H9 (cell line): ENCODE data around the gene NFE2. TPM values are rescaled to one million over a fixed set of nuclear protein-coding genes. Genes with fewer than 3 reads are reported as not detected.
A peak's percentile ranks its signal among the peaks of the same experiment; 100 is the strongest.

ENCODE experiments used
- DNase-seq: peaks from one replicate; pipeline ENCODE4 v3.0.0-alpha.2; 2017
- H2AFZ ChIP-seq: one replicate; pipeline ENCODE4 v1.6.1; 2013; ENCODE audit warnings: mild to moderate bottlenecking, low read length, control low read depth, moderate library complexity
- H2AK5ac ChIP-seq: 2 replicates; pipeline ENCODE4 v1.6.1; 2013; ENCODE audit warnings: low read length, control low read depth, mixed read lengths; ENCODE audit not compliant: insufficient read length
- H2BK120ac ChIP-seq: one replicate; pipeline ENCODE4 v1.6.1; 2013; ENCODE audit warnings: low read depth, mild to moderate bottlenecking, low read length, control low read depth, inconsistent platforms; ENCODE audit not compliant: poor library complexity, severe bottlenecking
- H2BK12ac ChIP-seq: 2 replicates; pipeline ENCODE4 v1.6.1; 2013; ENCODE audit warnings: low read length, control low read depth, mixed read lengths, low read depth; ENCODE audit not compliant: insufficient read length
- H2BK15ac ChIP-seq: 2 replicates; pipeline ENCODE4 v1.6.1; 2013; ENCODE audit warnings: low read depth, low read length, control low read depth
- H2BK20ac ChIP-seq: one replicate; pipeline ENCODE4 v1.6.1; 2013; ENCODE audit warnings: low read depth, mild to moderate bottlenecking, low read length, control low read depth, inconsistent platforms; ENCODE audit not compliant: poor library complexity, severe bottlenecking
- H2BK5ac ChIP-seq: 2 replicates; pipeline ENCODE4 v1.6.1; 2013; ENCODE audit warnings: low read length, control low read depth, mixed read lengths; ENCODE audit not compliant: insufficient read length
- H3K14ac ChIP-seq: 2 replicates; pipeline ENCODE4 v1.6.1; 2013; ENCODE audit warnings: low read length, control low read depth; ENCODE audit not compliant: insufficient read depth
- H3K18ac ChIP-seq: 2 replicates; pipeline ENCODE4 v1.6.1; 2013; ENCODE audit warnings: low read depth, mild to moderate bottlenecking, mixed read lengths, low read length, control low read depth; ENCODE audit not compliant: insufficient read length
- H3K23ac ChIP-seq: 2 replicates; pipeline ENCODE4 v1.6.1; 2013; ENCODE audit warnings: low read length, control low read depth, mixed read lengths, low read depth; ENCODE audit not compliant: insufficient read length
- H3K23me2 ChIP-seq: 2 replicates; pipeline ENCODE4 v1.6.1; 2013; ENCODE audit warnings: low read depth, mild to moderate bottlenecking, mixed read lengths, low read length, control low read depth; ENCODE audit not compliant: insufficient read length, poor library complexity, severe bottlenecking
- H3K27ac ChIP-seq: 2 replicates; pipeline ENCODE4 v1.5.1; 2013; ENCODE audit warnings: low read length, control low read depth, mixed read lengths, low read depth; ENCODE audit not compliant: insufficient read length
- H3K27me3 ChIP-seq: 2 replicates; pipeline ENCODE4 v1.6.1; 2013; ENCODE audit warnings: low read length, control low read depth, inconsistent platforms; ENCODE audit not compliant: insufficient read depth
- H3K4ac ChIP-seq: 2 replicates; pipeline ENCODE4 v1.6.1; 2013; ENCODE audit warnings: low read depth, mild to moderate bottlenecking, control low read depth, inconsistent platforms, low read length, moderate library complexity
- H3K4me1 ChIP-seq: 2 replicates; pipeline ENCODE4 v1.6.1; 2013; ENCODE audit warnings: low read length, control low read depth, inconsistent platforms; ENCODE audit not compliant: insufficient read depth
- H3K4me2 ChIP-seq: 2 replicates; pipeline ENCODE4 v1.6.1; 2013; ENCODE audit warnings: low read length, control low read depth, mixed read lengths; ENCODE audit not compliant: insufficient read length, insufficient read depth
- H3K56ac ChIP-seq: 2 replicates; pipeline ENCODE4 v1.6.1; 2013; ENCODE audit warnings: low read depth, mild to moderate bottlenecking, mixed read lengths, low read length, control low read depth; ENCODE audit not compliant: insufficient read length
- H3K79me1 ChIP-seq: 2 replicates; pipeline ENCODE4 v1.6.1; 2013; ENCODE audit warnings: low read depth, mild to moderate bottlenecking, moderate library complexity, low read length, control low read depth, inconsistent platforms; ENCODE audit not compliant: insufficient read depth, poor library complexity, severe bottlenecking
- H3K79me2 ChIP-seq: 2 replicates; pipeline ENCODE4 v1.6.1; 2013; ENCODE audit warnings: low read length, control low read depth, inconsistent platforms; ENCODE audit not compliant: insufficient read depth
- H3K9ac ChIP-seq: 2 replicates; pipeline ENCODE4 v1.6.1; 2013; ENCODE audit warnings: low read length, control low read depth, mixed read lengths; ENCODE audit not compliant: insufficient read length; ENCODE audit errors: extremely low read depth
- H3K9me3 ChIP-seq: one replicate; pipeline ENCODE4 v1.6.1; 2013; ENCODE audit warnings: low read depth, low read length, inconsistent platforms; ENCODE audit not compliant: control insufficient read depth
- H3T11ph ChIP-seq: one replicate; pipeline ENCODE4 v1.6.1; 2013; ENCODE audit warnings: mild to moderate bottlenecking, low read length, control low read depth, inconsistent platforms
- H4K20me1 ChIP-seq: one replicate; pipeline ENCODE4 v1.6.1; 2013; ENCODE audit not compliant: control insufficient read depth, insufficient read length, insufficient read depth
- H4K5ac ChIP-seq: 2 replicates; pipeline ENCODE4 v1.6.1; 2013; ENCODE audit warnings: low read depth, mild to moderate bottlenecking, mixed read lengths, low read length, control low read depth; ENCODE audit not compliant: insufficient read length
- H4K8ac ChIP-seq: replicated peaks from 2 replicates; pipeline ENCODE4 v1.6.1; 2013; ENCODE audit warnings: low read length, control low read depth, mixed read lengths, low read depth; ENCODE audit not compliant: insufficient read length
- H4K91ac ChIP-seq: 2 replicates; pipeline ENCODE4 v1.6.1; 2013; ENCODE audit warnings: low read depth, mild to moderate bottlenecking, moderate library complexity, mixed read lengths, low read length, control low read depth; ENCODE audit not compliant: insufficient read length
- H3K27ac Mint-ChIP-seq, 3 experiments: 2 replicates in 2 of 3; 3 replicates in 1 of 3; pipeline ENCODE4 v1.8.0; 2020 to 2021; ENCODE audit warnings: mixed read lengths in 3 of 3, mild to moderate bottlenecking in 1 of 3, moderate library complexity in 1 of 3
- H3K27me3 Mint-ChIP-seq: 2 replicates; pipeline ENCODE4 v1.8.0; 2021; ENCODE audit warnings: low read depth, mild to moderate bottlenecking, moderate library complexity, mixed read lengths
- H3K36me3 Mint-ChIP-seq, 3 experiments: 2 replicates in 2 of 3; 3 replicates in 1 of 3; pipeline ENCODE4 v1.8.0; 2020 to 2021; ENCODE audit warnings: low read depth in 3 of 3, mixed read lengths in 3 of 3; ENCODE audit not compliant: insufficient read depth in 1 of 3
- H3K4me1 Mint-ChIP-seq, 2 experiments: 2 replicates each; pipeline ENCODE4 v1.8.0; 2020; ENCODE audit warnings: mixed read lengths in 2 of 2
- H3K4me3 Mint-ChIP-seq, 2 experiments: 2 replicates in 1 of 2; 3 replicates in 1 of 2; pipeline ENCODE4 v1.8.0; 2020 to 2021; ENCODE audit warnings: mild to moderate bottlenecking in 2 of 2, mixed read lengths in 2 of 2, moderate library complexity in 1 of 2
- H3K9me3 Mint-ChIP-seq, 2 experiments: 2 replicates in 1 of 2; 3 replicates in 1 of 2; pipeline ENCODE4 v1.8.0; 2020; ENCODE audit warnings: mild to moderate bottlenecking in 2 of 2, mixed read lengths in 2 of 2, moderate library complexity in 1 of 2
- WGBS: extraction: QIAGEN DNeasy Blood & Tissue Kit; methylation state at CpG from one replicate; pipeline ENCODE4 v1.1.7; 2013; ENCODE audit warnings: missing lambda C conversion rate, low lambda C conversion rate, mixed read lengths; ENCODE audit not compliant: insufficient read length; ENCODE audit errors: extremely low coverage; 5-methylcytosine and 5-hydroxymethylcytosine counted together
- total RNA-seq: library from RNA; stranded (reverse); gene quantifications from 2 replicates; pipeline ENCODE4 v1.2.1, GENCODE V29; 2021
- TF ChIP-seq, protein P1 (sequence below): fragments of 200-600 bp; sonication (generic); conservative IDR thresholded peaks from 3 replicates; pipeline ENCODE4 v1.8.0; 2021; ENCODE audit warnings: antibody characterized with exemption, mild to moderate bottlenecking

The NFE2 gene
- total RNA-seq, 1 experiment from 2014 or later, result 1.2 TPM

DNA sequence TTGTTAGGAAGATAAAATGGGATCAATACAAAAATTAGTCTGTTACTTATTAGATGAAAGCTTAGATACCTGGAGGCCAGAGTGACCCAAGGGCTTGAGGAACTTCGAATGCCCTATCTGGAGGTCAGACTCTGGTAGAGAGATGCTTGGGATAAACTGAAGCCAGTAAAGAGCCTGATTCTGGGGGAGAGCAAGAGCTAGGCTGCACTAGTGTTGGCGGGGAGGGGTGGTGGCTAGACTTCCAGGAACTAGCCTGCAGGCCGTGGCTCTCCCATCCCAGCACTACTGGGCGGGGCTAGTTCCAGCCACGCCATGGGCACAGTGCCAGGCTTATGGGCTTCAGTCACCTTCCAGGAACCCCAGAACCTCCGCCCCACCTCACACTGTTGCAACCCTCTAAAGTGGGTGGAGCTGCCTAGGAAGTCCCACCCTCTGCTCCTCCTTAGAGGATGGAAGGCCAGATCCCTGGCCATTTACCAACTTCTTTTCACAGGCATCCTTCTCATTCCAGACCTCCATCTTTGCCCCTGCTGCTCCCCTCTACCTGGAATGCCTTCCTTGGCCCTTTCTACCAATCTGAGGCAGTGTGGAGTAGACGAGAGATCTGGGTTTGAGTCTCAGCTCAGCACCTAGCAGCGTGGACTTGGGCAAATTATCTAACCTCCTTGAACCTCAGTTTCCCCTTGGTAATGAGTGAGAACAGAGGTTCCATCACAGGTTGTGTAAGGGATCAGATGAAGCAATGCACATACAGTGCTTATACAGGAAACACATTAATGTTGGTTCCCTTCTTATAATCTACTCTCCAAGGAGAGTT lies 6.3 kb upstream of the NFE2 start:
- H3K27ac ChIP-seq, result no peak overlapping the region
- H4K91ac ChIP-seq, result no peak overlapping the region
- H3K27me3 ChIP-seq, result no peaks in the 10 kb centered on the region
- H2BK15ac ChIP-seq, result no peak overlapping the region
- peaks cover 8% of the 10 kb centered on the region; the same call in 1 of the 2 replicates for H3K4me1 ChIP-seq
- H3K79me2 ChIP-seq, result no peaks in the 10 kb centered on the region
- peak; percentile 64 for DNase-seq
- Mint-ChIP-seq H3K4me3 (no peak overlapping the region), H3K4me1 (peaks cover 31 to 36% of the 10 kb centered on the region in 2 experiments), H3K9me3 (no peaks in the 10 kb centered on the region), H3K27ac (no peak overlapping the region), H3K27me3 (peaks cover 13% of the 10 kb centered on the region), H3K36me3 (no peaks in the 10 kb centered on the region)
- H3K4ac ChIP-seq, result no peak overlapping the region
- no peak overlapping the region for H2BK20ac ChIP-seq
- no peak overlapping the region for H4K8ac ChIP-seq
- TF ChIP-seq, protein P1, sequence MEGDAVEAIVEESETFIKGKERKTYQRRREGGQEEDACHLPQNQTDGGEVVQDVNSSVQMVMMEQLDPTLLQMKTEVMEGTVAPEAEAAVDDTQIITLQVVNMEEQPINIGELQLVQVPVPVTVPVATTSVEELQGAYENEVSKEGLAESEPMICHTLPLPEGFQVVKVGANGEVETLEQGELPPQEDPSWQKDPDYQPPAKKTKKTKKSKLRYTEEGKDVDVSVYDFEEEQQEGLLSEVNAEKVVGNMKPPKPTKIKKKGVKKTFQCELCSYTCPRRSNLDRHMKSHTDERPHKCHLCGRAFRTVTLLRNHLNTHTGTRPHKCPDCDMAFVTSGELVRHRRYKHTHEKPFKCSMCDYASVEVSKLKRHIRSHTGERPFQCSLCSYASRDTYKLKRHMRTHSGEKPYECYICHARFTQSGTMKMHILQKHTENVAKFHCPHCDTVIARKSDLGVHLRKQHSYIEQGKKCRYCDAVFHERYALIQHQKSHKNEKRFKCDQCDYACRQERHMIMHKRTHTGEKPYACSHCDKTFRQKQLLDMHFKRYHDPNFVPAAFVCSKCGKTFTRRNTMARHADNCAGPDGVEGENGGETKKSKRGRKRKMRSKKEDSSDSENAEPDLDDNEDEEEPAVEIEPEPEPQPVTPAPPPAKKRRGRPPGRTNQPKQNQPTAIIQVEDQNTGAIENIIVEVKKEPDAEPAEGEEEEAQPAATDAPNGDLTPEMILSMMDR, result no peak
- H2BK12ac ChIP-seq, result no peak overlapping the region
- no peak overlapping the region for H3K18ac ChIP-seq
- H4K20me1 ChIP-seq, result no peaks in the 10 kb centered on the region
- H3K23ac ChIP-seq, result no peak overlapping the region
- WGBS, result no CpG with 5 or more reads among the region's 8 CpGs
- H2BK120ac ChIP-seq, result no peak overlapping the region
- H3K56ac ChIP-seq, result no peak overlapping the region
- no peak overlapping the region for H2BK5ac ChIP-seq
- no peak overlapping the region for H2AFZ ChIP-seq
- H3K4me2 ChIP-seq, result no peak overlapping the region
- no peaks in the 10 kb centered on the region for H3K79me1 ChIP-seq
- H3K23me2 ChIP-seq, result no peaks in the 10 kb centered on the region
- H3K14ac ChIP-seq, result no peak overlapping the region
- no peaks in the 10 kb centered on the region for H3K9me3 ChIP-seq
- no peak overlapping the region for H3T11ph ChIP-seq
- H4K5ac ChIP-seq, result no peak overlapping the region
- H3K9ac ChIP-seq, result no peak overlapping the region
- no peak overlapping the region for H2AK5ac ChIP-seq
